Stimulated activated CD4-positive, alpha-beta T cell treated with anti-CD3 and anti-CD28 coated beads, Interleukin-1b, Interleukin-23, amount 100 ng/mL, for 1 hour (primary cell): ENCODE results near the gene BDNF.

ENCODE experiments used
- DNase-seq, 2 donors: peaks; one replicate each; pipeline ENCODE4 v3.0.0-alpha.2; 2020; ENCODE audit warnings: low read depth in 2 of 2

BDNF gene

GRCh38 chr11:27626269-27626937, 73.9 kb downstream of the BDNF start:
- no peak for DNase-seq

GRCh38 chr11:27625347-27625912, 74.8 kb downstream of the BDNF start:
- no peak for DNase-seq

GRCh38 chr11:27623945-27624523, 76.2 kb downstream of the BDNF start:
- DNase-seq, result no peak

GRCh38 chr11:27622541-27623300, 77.5 kb downstream of the BDNF start:
- no peak for DNase-seq

- DNase-seq, result no peak
These were observed 78.7 kb downstream of the BDNF start for GRCh38 chr11:27621405-27622161.

- DNase-seq, result no peak
These were observed 80.4 kb downstream of the BDNF start for GRCh38 chr11:27619763-27620335.

- no peak for DNase-seq
These were observed 81.1 kb downstream of the BDNF start for GRCh38 chr11:27619039-27619574.

- DNase-seq, result no peak
These were observed 81.9 kb downstream of the BDNF start for GRCh38 chr11:27618281-27618915.

GRCh38 chr11:27616711-27617110, 83.5 kb downstream of the BDNF start:
- no peak for DNase-seq

GRCh38 chr11:27615833-27616232, 84.4 kb downstream of the BDNF start:
- DNase-seq, result no peak

GRCh38 chr11:27614092-27614491, 86.2 kb downstream of the BDNF start:
- no peak for DNase-seq

GRCh38 chr11:27612932-27613880, 87.0 kb downstream of the BDNF start:
- DNase-seq, result no peak

- DNase-seq, result no peak
These were observed 88.3 kb downstream of the BDNF start for GRCh38 chr11:27611947-27612455.

GRCh38 chr11:27611390-27611789, 88.9 kb downstream of the BDNF start:
- DNase-seq, result no peak

GRCh38 chr11:27610946-27611345, 89.3 kb downstream of the BDNF start:
- DNase-seq, result no peak

GRCh38 chr11:27610280-27610679, 90.0 kb downstream of the BDNF start:
- DNase-seq, result no peak

GRCh38 chr11:27608951-27609350, 91.3 kb downstream of the BDNF start:
- no peak for DNase-seq

- no peak for DNase-seq
These were observed 94.8 kb downstream of the BDNF start for GRCh38 chr11:27605422-27605821.
